Vagina (tissue), 2 donors: ENCODE measurements around the gene VSTM1. TPM values are rescaled to one million over a fixed set of nuclear protein-coding genes. Genes with fewer than 3 reads are reported as not detected.

Experiments used
- DNase-seq, 2 donors: peaks; one replicate each; pipeline ENCODE4 v3.0.0-alpha.2; 2017; ENCODE audit errors: extremely low spot score in 2 of 2
- H3K27ac ChIP-seq: fragments of 200-600 bp; sonication (generic); one replicate; pipeline ENCODE4 v1.5.1; 2019
- H3K27me3 ChIP-seq: fragments of 200-600 bp; sonication (generic); one replicate; pipeline ENCODE4 v1.5.1; 2019
- H3K36me3 ChIP-seq, 2 donors: fragments of 200-600 bp; sonication (generic); one replicate each; pipeline ENCODE4 v1.5.1; 2017 to 2019
- H3K4me1 ChIP-seq: fragments of 200-600 bp; sonication (generic); one replicate; pipeline ENCODE4 v1.5.1; 2019
- H3K4me3 ChIP-seq, 2 donors: fragments of 200-600 bp; sonication (generic); 1 replicate in 1 of 2; 2 replicates in 1 of 2; pipeline ENCODE4 v1.5.1; 2016 to 2019
- H3K9me3 ChIP-seq: fragments of 200-600 bp; sonication (generic); one replicate; pipeline ENCODE4 v1.5.1; 2019
- POLR2A ChIP-seq, 2 donors: fragments of 450-650 bp; IDR thresholded peaks; one replicate each; pipeline ENCODE4 v1.6.1; 2017; ENCODE audit warnings: antibody characterized with exemption in 2 of 2, mild to moderate bottlenecking in 2 of 2, moderate library complexity in 2 of 2
- POLR2AphosphoS5 ChIP-seq, 2 donors: sonication (generic); formaldehyde crosslinking; IDR thresholded peaks; one replicate each; pipeline ENCODE4 v1.9.0; 2017; ENCODE audit warnings: antibody characterized with exemption in 2 of 2, mild to moderate bottlenecking in 2 of 2, low read depth in 1 of 2; ENCODE audit not compliant: insufficient read depth in 1 of 2
- intact Hi-C: fragments of 100-400 bp; cut with DNase I; formaldehyde crosslinking; loops from one replicate; pipeline ENCODE4 v1.15.1; 2023
- total RNA-seq: library from RNA; depleted of rRNA; stranded (reverse); fragments of >200 nt; gene quantifications from one replicate; pipeline ENCODE4 v1.2.3, GENCODE V29; 2016
- TF ChIP-seq, protein P1 (sequence below), 3 experiments: fragments of 450-650 bp in 2 of 3; fragments of 200-600 bp in 1 of 3; sonication (generic) in 1 of 3; IDR thresholded peaks; one replicate each; pipeline ENCODE4 v1.5.1; 2017 to 2019; ENCODE audit warnings: antibody characterized with exemption in 3 of 3, mild to moderate bottlenecking in 2 of 3, moderate library complexity in 2 of 3

The VSTM1 gene
- total RNA-seq, 1 donor from 2014 or later = not detected

DNA sequence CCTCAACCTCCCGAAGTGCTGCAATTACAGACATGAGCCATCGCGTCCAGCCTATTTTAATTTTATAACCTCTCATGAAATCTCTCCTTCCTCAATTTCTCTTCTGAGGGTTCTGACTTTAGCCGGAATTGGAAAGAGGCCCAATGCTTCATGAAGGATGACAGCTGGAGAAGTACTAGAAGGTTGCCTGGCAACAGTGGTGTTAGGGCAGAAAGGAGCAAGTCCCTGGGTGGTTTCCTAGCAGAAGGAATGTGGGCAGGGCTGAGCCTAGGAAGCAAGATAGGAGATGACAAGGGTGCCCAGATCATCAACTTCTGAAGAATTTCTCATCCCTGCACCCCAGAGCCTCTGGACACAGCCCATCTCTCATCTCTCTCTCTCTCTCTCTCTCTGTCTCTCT is 46.4 kb downstream of the VSTM1 start:
- Histone ChIP-seq H3K4me3 (no peak overlapping the region), H3K36me3 (no peaks in the 10 kb centered on the region), H3K4me1 (no peaks in the 10 kb centered on the region), H3K9me3 (no peaks in the 10 kb centered on the region), H3K27ac (no peak overlapping the region), H3K27me3 (no peaks in the 10 kb centered on the region)
- intact Hi-C loops = no loop called here
- no peak for TF ChIP-seq POLR2AphosphoS5 (IDR thresholded peaks at IDR 0.05; ENCODE audit: insufficient read depth in 1 of 2, low read depth in 1 of 2)
- no peak for TF ChIP-seq POLR2A (IDR thresholded peaks at IDR 0.05)
- TF ChIP-seq, protein P1, sequence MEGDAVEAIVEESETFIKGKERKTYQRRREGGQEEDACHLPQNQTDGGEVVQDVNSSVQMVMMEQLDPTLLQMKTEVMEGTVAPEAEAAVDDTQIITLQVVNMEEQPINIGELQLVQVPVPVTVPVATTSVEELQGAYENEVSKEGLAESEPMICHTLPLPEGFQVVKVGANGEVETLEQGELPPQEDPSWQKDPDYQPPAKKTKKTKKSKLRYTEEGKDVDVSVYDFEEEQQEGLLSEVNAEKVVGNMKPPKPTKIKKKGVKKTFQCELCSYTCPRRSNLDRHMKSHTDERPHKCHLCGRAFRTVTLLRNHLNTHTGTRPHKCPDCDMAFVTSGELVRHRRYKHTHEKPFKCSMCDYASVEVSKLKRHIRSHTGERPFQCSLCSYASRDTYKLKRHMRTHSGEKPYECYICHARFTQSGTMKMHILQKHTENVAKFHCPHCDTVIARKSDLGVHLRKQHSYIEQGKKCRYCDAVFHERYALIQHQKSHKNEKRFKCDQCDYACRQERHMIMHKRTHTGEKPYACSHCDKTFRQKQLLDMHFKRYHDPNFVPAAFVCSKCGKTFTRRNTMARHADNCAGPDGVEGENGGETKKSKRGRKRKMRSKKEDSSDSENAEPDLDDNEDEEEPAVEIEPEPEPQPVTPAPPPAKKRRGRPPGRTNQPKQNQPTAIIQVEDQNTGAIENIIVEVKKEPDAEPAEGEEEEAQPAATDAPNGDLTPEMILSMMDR (IDR thresholded peaks at IDR 0.05) = no peak
- DNase-seq = no peak

DNA sequence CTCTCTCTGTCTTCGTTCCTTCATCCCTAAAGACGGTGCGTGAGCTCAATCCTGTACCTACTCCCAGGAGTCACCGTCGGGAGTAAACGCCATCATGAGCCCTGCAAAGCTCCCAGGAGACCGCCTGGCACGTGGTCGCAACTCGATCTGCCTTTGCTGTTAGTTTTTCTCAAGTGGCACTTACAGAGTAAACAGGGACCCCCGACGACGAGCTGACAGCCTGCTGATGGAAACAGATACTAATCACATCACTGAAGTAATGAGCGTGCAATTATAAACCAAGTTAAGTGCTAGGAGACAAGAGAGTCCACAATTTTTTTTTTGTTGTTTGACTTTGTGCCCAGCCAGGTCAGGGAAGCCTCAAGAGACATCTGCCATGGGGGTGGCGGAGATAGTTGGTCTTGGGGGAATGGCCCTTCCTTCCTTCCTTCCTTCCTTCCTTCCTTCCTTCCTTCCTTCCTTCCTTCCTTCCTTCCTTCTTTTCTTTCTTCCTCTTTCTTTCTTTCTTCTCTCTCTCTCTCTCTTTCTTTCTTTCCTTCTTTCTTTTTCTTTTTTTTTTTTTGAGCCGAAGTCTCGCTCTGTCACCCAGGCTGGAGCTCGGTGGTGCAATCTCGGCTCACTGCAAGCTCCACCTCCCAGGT is 48.7 kb downstream of the VSTM1 start:
- TF ChIP-seq POLR2AphosphoS5 (IDR thresholded peaks at IDR 0.05; ENCODE audit: insufficient read depth in 1 of 2, low read depth in 1 of 2) (no peak), POLR2A (IDR thresholded peaks at IDR 0.05) (no peak)
- TF ChIP-seq, protein P1 (IDR thresholded peaks at IDR 0.05) = no peak
- Histone ChIP-seq H3K27ac (no peak overlapping the region), H3K4me1 (no peaks in the 10 kb centered on the region), H3K36me3 (no peaks in the 10 kb centered on the region), H3K27me3 (no peaks in the 10 kb centered on the region), H3K9me3 (no peaks in the 10 kb centered on the region), H3K4me3 (no peak overlapping the region)
- intact Hi-C loops = no loop called here
- no peak for DNase-seq

DNA sequence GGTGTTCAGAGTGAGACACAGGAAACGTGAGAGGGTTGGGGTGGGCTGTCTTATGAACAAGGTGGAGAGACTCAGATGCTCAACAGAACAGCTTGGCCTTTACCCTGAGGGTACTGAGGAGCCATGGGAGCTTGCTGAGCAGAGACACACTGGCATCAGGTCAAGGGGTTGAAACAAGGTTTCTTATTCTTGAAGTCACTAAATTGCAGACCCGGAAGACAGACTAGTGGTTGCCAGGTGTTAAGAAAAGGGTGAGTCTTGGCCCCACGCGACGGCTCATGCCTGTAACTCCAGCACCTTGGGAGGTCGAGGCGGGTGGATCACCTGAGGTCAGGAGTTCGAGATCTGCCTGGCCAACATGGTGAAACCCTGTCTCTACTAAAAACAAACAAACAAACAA is 49.8 kb downstream of the VSTM1 start:
- DNase-seq = no peak
- intact Hi-C loops = no loop called here
- H3K36me3 ChIP-seq = no peaks in the 10 kb centered on the region
- no peak overlapping the region for H3K27ac ChIP-seq
- no peaks in the 10 kb centered on the region for H3K4me1 ChIP-seq
- TF ChIP-seq POLR2AphosphoS5 (IDR thresholded peaks at IDR 0.05; ENCODE audit: insufficient read depth in 1 of 2, low read depth in 1 of 2) (no peak), POLR2A (IDR thresholded peaks at IDR 0.05) (no peak)
- TF ChIP-seq, protein P1 (IDR thresholded peaks at IDR 0.05) = no peak
- H3K9me3 ChIP-seq = no peaks in the 10 kb centered on the region
- H3K27me3 ChIP-seq = no peaks in the 10 kb centered on the region
- H3K4me3 ChIP-seq = no peak overlapping the region

DNA sequence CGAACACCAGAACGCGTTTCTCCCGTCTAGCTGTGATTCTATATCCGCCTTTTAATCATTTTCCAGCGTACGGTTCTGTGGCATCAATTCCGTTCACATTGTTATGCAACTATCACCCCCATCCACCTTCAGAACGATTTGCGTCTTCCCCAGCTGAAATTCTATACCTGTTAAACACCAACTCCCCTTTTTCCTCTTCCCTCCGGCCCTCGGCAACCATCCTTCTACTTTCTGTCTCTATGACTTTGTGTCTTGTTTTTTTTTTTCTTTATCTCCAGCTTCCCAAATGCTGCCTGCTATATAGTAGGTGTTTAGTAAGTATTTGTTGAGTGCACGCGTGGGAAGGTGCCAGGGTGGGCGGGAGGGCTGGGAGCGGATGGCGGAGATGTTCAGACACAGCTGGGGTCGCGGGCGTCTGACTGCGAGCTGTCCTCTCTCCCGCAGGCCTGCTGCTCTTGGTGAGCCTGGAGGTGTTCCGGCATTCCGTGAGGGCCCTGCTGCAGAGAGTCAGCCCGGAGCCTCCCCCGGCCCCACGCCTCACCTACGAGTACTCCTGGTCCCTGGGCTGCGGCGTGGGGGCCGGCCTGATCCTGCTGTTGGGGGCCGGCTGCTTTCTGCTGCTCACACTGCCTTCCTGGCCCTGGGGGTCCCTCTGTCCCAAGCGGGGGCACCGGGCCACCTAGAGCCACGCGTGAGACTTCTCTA is 52.0 kb downstream of the VSTM1 start:
- Histone ChIP-seq H3K9me3 (no peaks in the 10 kb centered on the region), H3K4me1 (no peaks in the 10 kb centered on the region), H3K27me3 (no peaks in the 10 kb centered on the region), H3K27ac (no peak overlapping the region), H3K36me3 (no peaks in the 10 kb centered on the region), H3K4me3 (no peak overlapping the region)
- TF ChIP-seq, protein P1 (IDR thresholded peaks at IDR 0.05) = no peak
- TF ChIP-seq POLR2A (IDR thresholded peaks at IDR 0.05) (no peak), POLR2AphosphoS5 (IDR thresholded peaks at IDR 0.05; ENCODE audit: insufficient read depth in 1 of 2, low read depth in 1 of 2) (no peak)
- no peak for DNase-seq
- intact Hi-C loops = no loop called here

DNA sequence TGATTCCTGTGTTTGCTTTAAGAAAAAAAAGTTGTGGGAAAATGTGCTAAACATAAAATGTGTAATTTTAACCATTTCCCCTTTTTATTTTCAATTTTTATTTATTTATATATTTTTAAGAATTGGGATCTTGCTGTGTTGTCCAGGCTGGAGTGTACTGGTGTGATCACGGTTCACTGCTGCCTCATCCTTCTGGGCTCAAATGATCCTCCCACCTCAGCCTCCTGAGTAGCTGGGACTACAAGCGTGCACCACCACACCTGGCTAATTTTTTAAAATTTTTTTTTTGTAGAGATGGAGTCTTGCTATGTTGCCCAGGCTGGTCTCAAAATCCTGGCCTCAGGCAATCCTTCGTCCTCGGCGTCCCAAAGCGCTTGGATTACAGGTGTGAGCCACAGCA is 53.2 kb downstream of the VSTM1 start:
- intact Hi-C loops = no loop called here
- Histone ChIP-seq H3K9me3 (no peaks in the 10 kb centered on the region), H3K27ac (no peak overlapping the region), H3K4me3 (no peak overlapping the region), H3K27me3 (no peaks in the 10 kb centered on the region), H3K4me1 (no peaks in the 10 kb centered on the region), H3K36me3 (no peaks in the 10 kb centered on the region)
- no peak for TF ChIP-seq POLR2A (IDR thresholded peaks at IDR 0.05)
- TF ChIP-seq, protein P1 (IDR thresholded peaks at IDR 0.05) = no peak
- TF ChIP-seq POLR2AphosphoS5 (IDR thresholded peaks at IDR 0.05; ENCODE audit: insufficient read depth in 1 of 2, low read depth in 1 of 2) = no peak
- no peak for DNase-seq
